Measurements from ENCODE around the gene SORBS1.

- TF ChIP-seq CTCF (conservative IDR thresholded peaks at IDR 0.05; ENCODE audit: low read depth, low read length) (no peak), EZH2 (IDR thresholded peaks at IDR 0.05; ENCODE audit: borderline replicate concordance, low read depth, low read length, poor library complexity, severe bottlenecking) (no peak)
Observed at GRCh38 chr10:95444792-95445191, 116.4 kb downstream of the SORBS1 start.

Measured in A673 (cell line).